GM20431 (cell line): ENCODE measurements around the gene ARHGEF9.

Experiments
- in situ Hi-C: fragments of 300-500 bp; cut with MseI, MboI; formaldehyde crosslinking; loops from one replicate; pipeline ENCODE4 v1.15.0; 2020; ENCODE audit warnings: low sequenced_read_pairs; ENCODE audit not compliant: unreplicated experiment

Gene ARHGEF9

GRCh38 chrX:63747331-63747730, 37.7 kb downstream of the ARHGEF9 start:
- in situ Hi-C loops = no loop called here

GRCh38 chrX:63746715-63747114, 38.3 kb downstream of the ARHGEF9 start:
- in situ Hi-C loops = no loop called here

GRCh38 chrX:63746278-63746677, 38.7 kb downstream of the ARHGEF9 start:
- in situ Hi-C loops = no loop called here

GRCh38 chrX:63744850-63745394, 40.1 kb downstream of the ARHGEF9 start:
- in situ Hi-C loops = no loop called here

GRCh38 chrX:63743596-63743995, 41.4 kb downstream of the ARHGEF9 start:
- in situ Hi-C loops = no loop called here

- in situ Hi-C loops = no loop called here
Measured at GRCh38 chrX:63740382-63740781, 44.6 kb downstream of the ARHGEF9 start.

GRCh38 chrX:63739885-63740284, 45.1 kb downstream of the ARHGEF9 start:
- in situ Hi-C loops = no loop called here

- in situ Hi-C loops = no loop called here
Measured at GRCh38 chrX:63738696-63739095, 46.3 kb downstream of the ARHGEF9 start.

- in situ Hi-C loops = no loop called here
Measured at GRCh38 chrX:63737131-63737921, 47.7 kb downstream of the ARHGEF9 start.

GRCh38 chrX:63735882-63736281, 49.1 kb downstream of the ARHGEF9 start:
- in situ Hi-C loops = no loop called here

- in situ Hi-C loops = no loop called here
Measured at GRCh38 chrX:63720293-63720692, 64.7 kb downstream of the ARHGEF9 start.

- in situ Hi-C loops = no loop called here
Measured at GRCh38 chrX:63719633-63720032, 65.4 kb downstream of the ARHGEF9 start.

- in situ Hi-C loops = no loop called here
Measured at GRCh38 chrX:63718010-63718694, 66.9 kb downstream of the ARHGEF9 start.

GRCh38 chrX:63713526-63713925, 71.5 kb downstream of the ARHGEF9 start:
- in situ Hi-C loops = no loop called here

- in situ Hi-C loops = no loop called here
Measured at GRCh38 chrX:63708801-63709200, 76.2 kb downstream of the ARHGEF9 start.

- in situ Hi-C loops = no loop called here
Measured at GRCh38 chrX:63702556-63702955, 82.5 kb downstream of the ARHGEF9 start.

GRCh38 chrX:63686878-63687714, 97.9 kb downstream of the ARHGEF9 start:
- in situ Hi-C loops = no loop called here

- in situ Hi-C loops = no loop called here
Measured at GRCh38 chrX:63680423-63680822, 104.6 kb downstream of the ARHGEF9 start.

GRCh38 chrX:63679432-63679831, 105.6 kb downstream of the ARHGEF9 start:
- in situ Hi-C loops = no loop called here

GRCh38 chrX:63675716-63676115, 109.3 kb downstream of the ARHGEF9 start:
- in situ Hi-C loops = no loop called here
